AG04450 (cell line): Measurements from ENCODE around the gene PLA2G2A. TPM values are rescaled to one million over a fixed set of nuclear protein-coding genes. Genes with fewer than 3 reads are reported as not detected.

ENCODE experiments used
- CTCF ChIA-PET: fragments of 300-600, 350-600 bp; formaldehyde crosslinking; extraction: SDS; loops from one replicate; lab custom pipeline; 2022; ENCODE audit warnings: antibody characterized with exemption, inconsistent platforms; lab: Charles Lee
- POLR2A ChIA-PET: fragments of 350-600 bp; formaldehyde crosslinking; extraction: SDS; loops from one replicate; lab custom pipeline; 2021; ENCODE audit warnings: antibody characterized with exemption, inconsistent platforms; lab: Yijun Ruan, JAX
- DNase-seq: peaks from one replicate; pipeline ENCODE4 v3.0.0-alpha.2; 2011; ENCODE audit warnings: low read depth, low spot score
- H3K27ac ChIP-seq: one replicate; pipeline ENCODE4 v1.5.1; 2012; ENCODE audit warnings: low read depth, low read length, control low read depth
- H3K27me3 ChIP-seq: one replicate; pipeline ENCODE4 v1.6.0; 2012; ENCODE audit warnings: low read length; ENCODE audit not compliant: control insufficient read depth, insufficient read depth
- H3K4me3 ChIP-seq: 2 replicates; pipeline ENCODE4 v1.5.1; 2011; ENCODE audit warnings: mild to moderate bottlenecking, low read depth, low read length, control low read depth
- H3K9me3 ChIP-seq: 2 replicates; pipeline ENCODE4 v1.5.1; 2012; ENCODE audit warnings: low read length; ENCODE audit not compliant: control insufficient read depth, insufficient read depth
- polyA plus RNA-seq: library from polyadenylated mRNA; depleted of rRNA; stranded (reverse); fragments of >200 nt; gene quantifications from 2 replicates; pipeline ENCODE4 v1.2.3, GENCODE V29; 2011
- TF ChIP-seq, protein P1 (sequence below): IDR thresholded peaks from 2 replicates; pipeline ENCODE4 v1.5.1; 2011; ENCODE audit warnings: low read depth, low read length, control low read depth, inconsistent platforms

The PLA2G2A gene
- polyA plus RNA-seq, 1 experiment, result not detected

DNA sequence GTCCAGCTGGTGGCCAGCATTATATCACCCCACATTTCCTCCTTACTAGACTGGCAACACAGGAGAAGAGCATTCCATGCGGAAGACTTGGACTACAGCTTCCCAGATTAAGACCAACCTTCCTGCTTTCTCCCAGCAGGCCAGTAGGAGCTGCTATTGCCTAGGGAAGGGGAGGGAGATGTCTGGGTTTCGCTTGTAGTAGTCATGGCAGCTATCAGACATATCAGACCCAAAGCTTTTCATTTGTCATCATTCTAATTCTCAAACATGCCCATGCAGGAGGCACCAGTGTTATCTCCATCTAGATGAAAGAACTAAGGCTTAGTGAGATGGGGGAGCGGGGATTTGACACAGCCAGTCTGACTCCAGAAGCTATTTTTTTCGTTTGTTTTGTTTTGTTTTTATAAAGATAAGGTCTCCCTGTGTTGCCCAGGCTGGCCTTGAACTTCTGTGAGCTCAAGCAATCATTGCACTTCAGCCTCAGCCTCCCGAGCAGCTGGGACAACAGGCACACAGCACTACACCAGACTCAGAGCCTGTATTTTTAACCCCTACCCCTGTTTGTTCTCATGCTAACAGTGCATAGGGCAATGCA lies 4.5 kb downstream of the PLA2G2A start:
- no peak overlapping the region; the same call in 1 of the 2 replicates for H3K4me3 ChIP-seq
- no peaks in the 10 kb centered on the region for H3K9me3 ChIP-seq
- no peak overlapping the region for H3K27ac ChIP-seq
- ChIA-PET CTCF (interaction anchor here (0.8 to 5.6 kb wide), 16 partner anchors 9 to 659 kb away, joined by 3 to 58 read pairs (median 4); no protein-coding TSS in a partner anchor), POLR2A (no interaction called here)
- peaks cover 16% of the 10 kb centered on the region for H3K27me3 ChIP-seq
- peak; percentile 42 for DNase-seq
- TF ChIP-seq, protein P1, sequence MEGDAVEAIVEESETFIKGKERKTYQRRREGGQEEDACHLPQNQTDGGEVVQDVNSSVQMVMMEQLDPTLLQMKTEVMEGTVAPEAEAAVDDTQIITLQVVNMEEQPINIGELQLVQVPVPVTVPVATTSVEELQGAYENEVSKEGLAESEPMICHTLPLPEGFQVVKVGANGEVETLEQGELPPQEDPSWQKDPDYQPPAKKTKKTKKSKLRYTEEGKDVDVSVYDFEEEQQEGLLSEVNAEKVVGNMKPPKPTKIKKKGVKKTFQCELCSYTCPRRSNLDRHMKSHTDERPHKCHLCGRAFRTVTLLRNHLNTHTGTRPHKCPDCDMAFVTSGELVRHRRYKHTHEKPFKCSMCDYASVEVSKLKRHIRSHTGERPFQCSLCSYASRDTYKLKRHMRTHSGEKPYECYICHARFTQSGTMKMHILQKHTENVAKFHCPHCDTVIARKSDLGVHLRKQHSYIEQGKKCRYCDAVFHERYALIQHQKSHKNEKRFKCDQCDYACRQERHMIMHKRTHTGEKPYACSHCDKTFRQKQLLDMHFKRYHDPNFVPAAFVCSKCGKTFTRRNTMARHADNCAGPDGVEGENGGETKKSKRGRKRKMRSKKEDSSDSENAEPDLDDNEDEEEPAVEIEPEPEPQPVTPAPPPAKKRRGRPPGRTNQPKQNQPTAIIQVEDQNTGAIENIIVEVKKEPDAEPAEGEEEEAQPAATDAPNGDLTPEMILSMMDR, result peak; percentile 99

DNA sequence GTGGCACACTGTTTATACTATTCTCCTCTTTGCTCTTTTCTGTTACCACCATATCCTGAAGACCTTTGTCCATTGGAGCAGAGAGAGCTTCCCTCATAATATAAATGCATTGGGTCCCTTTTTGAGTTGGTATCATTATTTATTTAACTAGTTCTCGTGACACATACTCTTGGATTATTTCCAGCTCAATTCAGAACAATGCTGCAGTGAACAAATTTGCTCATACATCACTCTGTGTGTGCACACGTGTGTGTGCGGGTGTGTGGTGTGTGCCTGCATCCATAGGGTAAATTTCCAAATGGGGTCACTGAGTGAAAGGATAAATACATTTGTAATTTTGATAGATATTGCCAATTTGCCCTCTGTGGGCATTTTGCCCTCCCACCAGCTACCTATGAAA lies 5.8 kb downstream of the PLA2G2A start:
- no peak overlapping the region for H3K4me3 ChIP-seq
- H3K27ac ChIP-seq, result no peak overlapping the region
- ChIA-PET CTCF (interaction anchor here (0.6 to 5.6 kb wide), 6 partner anchors 10 to 676 kb away, joined by 3 to 58 read pairs (median 3); no protein-coding TSS in a partner anchor), POLR2A (no interaction called here)
- peaks cover 21% of the 10 kb centered on the region for H3K27me3 ChIP-seq
- no peaks in the 10 kb centered on the region for H3K9me3 ChIP-seq
- TF ChIP-seq, protein P1, result no peak
- DNase-seq, result no peak

GRCh38 chr1:19971664-19972063 lies 7.8 kb downstream of the PLA2G2A start:
- no peak for DNase-seq

DNA sequence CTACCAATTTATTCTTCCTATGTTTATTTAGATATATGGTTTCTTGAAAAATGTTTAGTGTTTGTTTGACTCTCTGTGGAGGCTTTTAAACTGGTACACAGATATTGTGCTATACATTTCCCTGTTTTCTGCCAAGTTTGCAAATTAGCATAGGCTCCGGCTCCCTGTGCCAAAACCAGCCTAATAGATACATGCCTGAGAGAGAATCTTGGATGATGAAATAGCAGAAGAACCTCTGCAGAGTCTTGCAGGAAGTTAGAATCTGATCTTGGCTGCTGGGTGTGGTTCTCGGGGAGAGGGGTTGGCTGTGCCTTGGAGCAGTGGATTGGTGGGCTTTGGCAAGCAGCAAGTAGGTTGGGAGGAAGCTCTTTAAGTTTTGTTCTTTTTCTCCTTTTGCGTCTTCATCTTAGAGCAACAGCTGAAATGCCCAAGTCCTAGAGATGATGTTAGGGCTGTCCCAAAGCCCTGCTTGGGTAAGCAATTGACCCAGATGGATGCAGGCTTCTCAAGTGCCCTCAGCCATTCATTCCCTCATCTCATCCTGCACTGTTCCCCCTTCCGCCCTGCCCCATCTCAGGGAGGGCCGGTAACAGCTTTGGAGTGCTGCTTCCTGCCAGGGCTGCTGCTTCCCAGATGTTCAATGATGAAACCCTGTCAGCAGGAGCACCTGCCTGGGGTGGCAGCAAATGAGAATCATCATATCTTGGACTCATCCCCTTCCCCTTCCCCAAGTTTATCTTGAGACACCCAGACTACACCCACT lies 9.3 kb downstream of the PLA2G2A start:
- TF ChIP-seq, protein P1, result no peak
- H3K27ac ChIP-seq, result no peak overlapping the region
- no peaks in the 10 kb centered on the region for H3K9me3 ChIP-seq
- ChIA-PET CTCF (interaction anchor here (0.8 kb wide), 1 partner anchor 524 kb away, joined by 3 read pairs; no protein-coding TSS in a partner anchor), POLR2A (no interaction called here)
- DNase-seq, result no peak
- no peak overlapping the region for H3K4me3 ChIP-seq
- H3K27me3 ChIP-seq, result peaks cover 22% of the 10 kb centered on the region

More at GRCh38 chr1:19971664-19972063, 7.8 kb downstream of the PLA2G2A start:
- TF ChIP-seq, protein P1, result no peak
- Histone ChIP-seq H3K27me3 (peaks cover 25% of the 10 kb centered on the region), H3K9me3 (no peaks in the 10 kb centered on the region), H3K27ac (no peak overlapping the region), H3K4me3 (no peak overlapping the region)
- ChIA-PET POLR2A (no interaction called here), CTCF (no interaction called here)

- H3K9me3 ChIP-seq, result no peaks in the 10 kb centered on the region
- no peak overlapping the region for H3K4me3 ChIP-seq
- TF ChIP-seq, protein P1, result no peak
- no peak for DNase-seq
- ChIA-PET CTCF (no interaction called here), POLR2A (no interaction called here)
- H3K27me3 ChIP-seq, result peaks cover 24% of the 10 kb centered on the region
- H3K27ac ChIP-seq, result no peak overlapping the region
These were observed 11.6 kb downstream of the PLA2G2A start for GRCh38 chr1:19967808-19968207.
